Measurements from ENCODE around the gene DNAJC25. TPM values are rescaled to one million over a fixed set of nuclear protein-coding genes. Genes with fewer than 3 reads are reported as not detected.

The DNAJC25 gene
- polyA plus RNA-seq, 2 of the 4 experiments (the other 2 are of a cell fraction): 8.6 to 12.1 TPM

DNA sequence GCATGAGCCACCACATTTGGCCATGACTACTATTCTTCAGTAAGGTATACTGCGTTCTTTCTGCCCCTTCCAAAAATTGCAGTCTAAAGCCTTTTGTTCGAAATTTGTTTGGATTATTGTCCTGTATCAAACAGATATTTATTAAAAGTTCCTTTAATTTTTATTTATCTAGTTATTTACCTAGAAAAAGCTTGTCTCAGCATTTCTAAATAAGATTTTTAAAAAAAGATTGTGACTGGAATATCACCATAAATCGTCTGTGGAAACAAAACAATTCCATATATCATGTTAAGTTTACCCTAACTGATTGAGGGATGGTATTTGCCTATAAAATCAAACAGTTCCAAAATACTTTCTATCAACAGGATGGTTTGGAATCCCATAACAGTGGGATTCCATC, 45.0 kb downstream of the DNAJC25 start:
- no peak overlapping the region for H3K27ac ChIP-seq
- peak; percentile 28 for TF ChIP-seq MAFK (IDR thresholded peaks at IDR 0.05; ENCODE audit: partially characterized antibody)
- no peak for TF ChIP-seq KDM5A (IDR thresholded peaks at IDR 0.05)
- DNase-seq (ENCODE audit: low read depth in 1 of 2, low spot score in 1 of 2): no peak
- H3K4me2 ChIP-seq: no peak overlapping the region
- no peaks in the 10 kb centered on the region for H3K9me3 ChIP-seq
- no peaks in the 10 kb centered on the region for H3K4me1 ChIP-seq
- WGBS (ENCODE audit: missing lambda C conversion rate): 87% methylated on average over 3 of the region's 3 CpGs
- H3K4me3 ChIP-seq: no peak overlapping the region
- POLR2A ChIA-PET: no interaction called here
- no peak for ATAC-seq
- FAIRE-seq: no peak
- CTCF ChIA-PET: interaction anchor here (0.8 to 1.5 kb wide), 2 partner anchors 12 to 329 kb away, joined by 3 read pairs; no protein-coding TSS in a partner anchor

DNA sequence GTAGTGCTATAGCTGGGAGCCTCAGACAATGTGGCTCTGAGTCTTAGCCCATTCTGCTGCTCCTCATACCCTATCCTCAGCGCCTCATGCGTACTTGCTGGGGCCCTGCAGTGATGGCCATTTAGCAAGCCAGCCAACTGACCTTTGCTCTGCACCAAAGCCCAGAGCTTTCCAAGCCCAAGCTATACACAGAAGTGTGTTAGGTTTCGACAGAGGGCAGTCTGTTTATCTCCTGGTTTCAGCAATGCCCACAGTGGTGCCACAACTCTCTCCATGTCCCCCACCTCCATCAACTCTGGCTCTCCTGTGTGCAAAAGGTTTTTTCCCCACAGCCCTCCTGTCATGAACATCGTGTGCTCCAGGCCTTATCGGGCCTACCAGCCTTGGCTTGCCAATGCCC, 47.2 kb downstream of the DNAJC25 start:
- 94% methylated on average over 5 of the region's 5 CpGs for WGBS (ENCODE audit: missing lambda C conversion rate)
- no peaks in the 10 kb centered on the region for H3K4me1 ChIP-seq
- TF ChIP-seq EP300 (IDR thresholded peaks at IDR 0.05) (no peak), CHD4 (IDR thresholded peaks at IDR 0.05; ENCODE audit: borderline replicate concordance) (no peak), FOSB (CRISPR knock-in tag; IDR thresholded peaks at IDR 0.05) (no peak), HMGXB4 (CRISPR knock-in tag; IDR thresholded peaks at IDR 0.05; ENCODE audit: borderline replicate concordance) (no peak), ESRRA (IDR thresholded peaks at IDR 0.05; ENCODE audit: borderline replicate concordance, low read length) (no peak)
- ChIA-PET CTCF (interaction anchor here (0.6 kb wide), 1 partner anchor 166 kb away, joined by 4 read pairs; no protein-coding TSS in a partner anchor), POLR2A (no interaction called here)
- ATAC-seq (no peak), FAIRE-seq (no peak), DNase-seq (ENCODE audit: low read depth in 1 of 2, low spot score in 1 of 2) (no peak)
- no peak overlapping the region for H3K4me3 ChIP-seq
- H3K4me2 ChIP-seq: no peak overlapping the region
- no peaks in the 10 kb centered on the region for H3K9me3 ChIP-seq
- H3K27ac ChIP-seq: no peak overlapping the region

DNA sequence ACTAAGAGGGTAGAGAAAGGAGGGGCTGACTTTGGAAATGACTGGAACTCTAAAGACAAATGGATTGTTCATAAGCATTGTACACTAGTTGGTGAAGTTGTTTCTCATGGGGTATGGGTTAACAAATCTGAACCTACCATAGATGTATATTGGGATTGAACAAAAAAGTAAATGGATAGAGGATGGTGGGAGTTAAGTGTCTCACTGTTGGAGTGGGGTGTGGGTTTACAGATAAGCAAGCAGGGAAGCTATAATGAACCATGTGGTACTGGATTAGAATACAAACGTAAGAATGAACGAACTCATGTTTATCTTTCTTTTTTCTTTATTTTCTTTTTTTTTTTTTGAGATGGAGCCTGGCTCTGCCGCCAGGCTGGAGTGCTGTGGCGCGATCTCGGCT, 48.1 kb downstream of the DNAJC25 start:
- FAIRE-seq: no peak
- Histone ChIP-seq H3K4me2 (no peak overlapping the region), H3K9me3 (no peaks in the 10 kb centered on the region), H3K4me1 (no peaks in the 10 kb centered on the region), H3K27ac (no peak overlapping the region), H3K4me3 (no peak overlapping the region)
- POLR2A ChIA-PET: no interaction called here
- WGBS (ENCODE audit: missing lambda C conversion rate): 89% methylated on average over 6 of the region's 6 CpGs
- no peak for DNase-seq (ENCODE audit: low read depth in 1 of 2, low spot score in 1 of 2)
- CTCF ChIA-PET: interaction anchor here (0.6 to 1.0 kb wide), 3 partner anchors 12 to 516 kb away, joined by 4 read pairs; no protein-coding TSS in a partner anchor
- TF ChIP-seq PHF8 (IDR thresholded peaks at IDR 0.05; ENCODE audit: borderline replicate concordance, low read depth) (no peak), POLR2AphosphoS2 (conservative IDR thresholded peaks at IDR 0.05; ENCODE audit: low read length) (no peak), RFX5 (IDR thresholded peaks at IDR 0.05) (no peak), FOXS1 (CRISPR knock-in tag; IDR thresholded peaks at IDR 0.05) (no peak), NPAS2 (CRISPR knock-in tag; IDR thresholded peaks at IDR 0.05; ENCODE audit: borderline replicate concordance) (no peak), HEYL (CRISPR knock-in tag; IDR thresholded peaks at IDR 0.05) (no peak), TFCP2L1 (CRISPR knock-in tag; IDR thresholded peaks at IDR 0.05) (no peak), ZNF302 (CRISPR knock-in tag; IDR thresholded peaks at IDR 0.05) (no peak)
- TF ChIP-seq, protein P1, sequence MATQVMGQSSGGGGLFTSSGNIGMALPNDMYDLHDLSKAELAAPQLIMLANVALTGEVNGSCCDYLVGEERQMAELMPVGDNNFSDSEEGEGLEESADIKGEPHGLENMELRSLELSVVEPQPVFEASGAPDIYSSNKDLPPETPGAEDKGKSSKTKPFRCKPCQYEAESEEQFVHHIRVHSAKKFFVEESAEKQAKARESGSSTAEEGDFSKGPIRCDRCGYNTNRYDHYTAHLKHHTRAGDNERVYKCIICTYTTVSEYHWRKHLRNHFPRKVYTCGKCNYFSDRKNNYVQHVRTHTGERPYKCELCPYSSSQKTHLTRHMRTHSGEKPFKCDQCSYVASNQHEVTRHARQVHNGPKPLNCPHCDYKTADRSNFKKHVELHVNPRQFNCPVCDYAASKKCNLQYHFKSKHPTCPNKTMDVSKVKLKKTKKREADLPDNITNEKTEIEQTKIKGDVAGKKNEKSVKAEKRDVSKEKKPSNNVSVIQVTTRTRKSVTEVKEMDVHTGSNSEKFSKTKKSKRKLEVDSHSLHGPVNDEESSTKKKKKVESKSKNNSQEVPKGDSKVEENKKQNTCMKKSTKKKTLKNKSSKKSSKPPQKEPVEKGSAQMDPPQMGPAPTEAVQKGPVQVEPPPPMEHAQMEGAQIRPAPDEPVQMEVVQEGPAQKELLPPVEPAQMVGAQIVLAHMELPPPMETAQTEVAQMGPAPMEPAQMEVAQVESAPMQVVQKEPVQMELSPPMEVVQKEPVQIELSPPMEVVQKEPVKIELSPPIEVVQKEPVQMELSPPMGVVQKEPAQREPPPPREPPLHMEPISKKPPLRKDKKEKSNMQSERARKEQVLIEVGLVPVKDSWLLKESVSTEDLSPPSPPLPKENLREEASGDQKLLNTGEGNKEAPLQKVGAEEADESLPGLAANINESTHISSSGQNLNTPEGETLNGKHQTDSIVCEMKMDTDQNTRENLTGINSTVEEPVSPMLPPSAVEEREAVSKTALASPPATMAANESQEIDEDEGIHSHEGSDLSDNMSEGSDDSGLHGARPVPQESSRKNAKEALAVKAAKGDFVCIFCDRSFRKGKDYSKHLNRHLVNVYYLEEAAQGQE (IDR thresholded peaks at IDR 0.05): no peak
- ATAC-seq: no peak
